GM18526 (cell line): ENCODE data around the gene BRME1.

Source experiments
- POLR2A ChIP-seq: IDR thresholded peaks from 3 replicates; pipeline ENCODE4 v1.6.1; 2011; ENCODE audit not compliant: insufficient read length; ENCODE audit errors: extremely low read depth

BRME1 gene

DNA sequence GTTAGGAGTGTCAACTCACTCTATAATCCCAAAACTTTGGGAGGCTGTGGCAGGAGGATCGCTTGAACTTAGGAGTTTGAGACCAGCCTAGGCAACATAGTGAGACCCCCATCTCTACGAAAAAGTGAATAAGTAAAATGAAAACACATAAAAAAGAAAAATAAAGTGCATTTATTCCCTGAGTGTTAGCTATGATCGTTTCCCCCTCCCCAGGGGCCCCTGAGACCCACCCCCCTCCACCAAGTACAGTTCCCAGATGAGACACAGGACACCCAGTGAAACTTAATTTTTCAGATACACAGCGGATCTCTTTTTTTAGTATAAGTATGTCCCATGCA, 57.6 kb downstream of the BRME1 start:
- no peak for TF ChIP-seq POLR2A

DNA sequence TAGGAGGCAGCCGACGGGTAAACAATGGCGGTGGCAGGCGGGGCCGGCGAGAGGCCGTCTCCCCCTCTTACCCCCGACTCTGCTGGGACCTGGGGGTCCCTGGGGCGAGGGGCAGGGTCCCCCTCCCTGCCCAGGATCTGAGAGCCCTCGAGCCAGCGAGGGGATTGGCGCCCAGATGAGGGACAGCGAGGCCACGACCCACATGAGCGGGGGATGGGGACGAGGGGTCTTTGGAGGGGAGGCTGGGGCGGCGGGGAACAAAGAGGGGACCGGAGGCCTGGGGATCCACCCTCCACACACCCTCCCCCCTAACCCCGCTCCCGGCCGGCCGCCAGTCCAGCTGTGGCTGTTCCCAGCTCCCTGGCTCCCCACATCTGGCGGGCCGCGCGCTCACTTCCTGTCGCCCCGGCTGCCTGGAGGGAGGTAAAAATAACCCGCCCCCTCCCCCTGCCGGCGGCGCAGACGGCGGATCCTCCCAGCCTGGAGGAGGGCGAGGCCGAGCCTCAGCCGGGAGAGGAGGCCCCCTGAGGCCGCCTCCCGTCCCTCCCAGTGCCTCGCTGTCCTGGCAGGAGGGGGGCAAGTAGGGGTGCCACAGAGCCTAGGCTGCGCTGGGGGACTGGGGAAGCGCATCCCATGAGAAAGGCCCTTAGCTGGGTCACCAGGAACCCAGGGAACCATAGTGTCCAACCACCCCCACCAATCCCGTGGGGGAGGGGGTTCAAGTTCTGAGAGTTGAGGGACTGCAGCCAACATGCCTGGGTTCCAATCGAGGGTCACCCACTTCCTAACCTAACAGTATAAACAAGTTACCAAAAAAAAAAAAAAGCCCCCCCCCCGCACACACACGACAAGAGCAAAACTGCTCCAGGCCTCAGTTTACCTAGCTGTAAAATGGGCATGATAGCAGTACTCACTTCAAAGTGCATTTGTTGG, 58.2 kb downstream of the BRME1 start:
- TF ChIP-seq POLR2A = no peak

DNA sequence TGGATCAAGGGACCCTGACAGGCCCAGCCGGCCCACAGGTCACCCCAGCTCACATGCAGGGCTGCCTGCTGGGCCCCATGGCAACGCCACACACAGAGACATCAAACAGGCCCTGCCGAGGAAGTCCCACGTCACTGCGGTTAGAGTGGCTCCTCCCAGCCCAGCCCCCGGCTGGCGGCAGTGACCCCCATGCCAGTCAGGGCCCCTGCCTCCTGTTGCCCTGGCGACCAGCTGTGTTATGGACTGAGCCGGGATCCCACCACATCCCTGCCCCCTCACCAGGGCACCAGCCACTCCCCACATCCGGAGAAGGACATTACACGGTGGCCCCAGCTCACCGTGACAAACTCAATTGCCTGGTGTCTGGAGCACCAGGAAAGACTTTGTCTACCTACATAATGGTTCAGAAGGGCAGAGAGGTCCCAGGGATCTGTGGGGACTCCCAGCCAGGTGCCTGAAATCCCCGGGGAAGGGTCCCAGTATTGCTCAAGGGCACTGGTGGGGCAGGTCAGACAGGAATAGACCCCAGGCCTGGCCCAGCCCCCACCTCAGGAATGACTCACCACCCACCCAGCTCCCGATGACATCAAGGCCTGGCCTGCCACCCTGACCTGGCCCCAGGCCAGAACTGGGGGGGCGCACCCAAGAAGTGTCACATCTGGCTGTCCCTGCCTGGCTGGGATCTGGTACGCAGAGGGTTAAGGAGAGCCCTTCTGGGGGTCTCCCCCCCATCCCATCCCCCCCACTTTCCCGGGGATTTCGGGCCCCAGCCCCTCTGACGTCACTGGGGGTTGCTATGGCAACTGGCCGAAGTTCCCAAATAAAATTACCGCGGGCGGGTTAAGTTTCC, 59.1 kb downstream of the BRME1 start:
- TF ChIP-seq POLR2A = no peak

DNA sequence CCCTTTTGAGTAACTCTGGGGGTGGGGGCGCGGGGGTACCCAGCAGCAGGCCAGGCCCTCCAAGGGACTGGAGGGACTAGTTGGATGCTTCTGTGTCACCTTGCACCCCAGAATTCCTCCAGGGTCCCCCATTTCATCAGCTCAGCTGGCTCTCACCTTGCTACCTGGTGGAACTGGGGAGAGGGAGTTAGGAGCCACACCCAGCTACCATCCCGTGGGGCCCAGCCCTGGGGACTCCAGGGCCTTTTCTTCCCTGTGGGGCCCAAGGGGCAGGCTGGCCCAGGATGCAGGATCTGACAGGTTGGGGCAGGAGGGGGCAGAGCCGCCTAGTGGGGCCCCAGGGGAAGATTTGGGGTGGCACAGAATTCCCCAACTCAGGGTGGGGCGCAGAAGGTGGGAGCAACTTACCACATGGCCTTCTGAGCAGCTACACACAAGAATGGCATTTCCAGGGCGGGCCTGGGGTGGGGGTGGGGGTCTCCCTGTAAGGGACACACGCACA, 61.7 kb downstream of the BRME1 start:
- no peak for TF ChIP-seq POLR2A

DNA sequence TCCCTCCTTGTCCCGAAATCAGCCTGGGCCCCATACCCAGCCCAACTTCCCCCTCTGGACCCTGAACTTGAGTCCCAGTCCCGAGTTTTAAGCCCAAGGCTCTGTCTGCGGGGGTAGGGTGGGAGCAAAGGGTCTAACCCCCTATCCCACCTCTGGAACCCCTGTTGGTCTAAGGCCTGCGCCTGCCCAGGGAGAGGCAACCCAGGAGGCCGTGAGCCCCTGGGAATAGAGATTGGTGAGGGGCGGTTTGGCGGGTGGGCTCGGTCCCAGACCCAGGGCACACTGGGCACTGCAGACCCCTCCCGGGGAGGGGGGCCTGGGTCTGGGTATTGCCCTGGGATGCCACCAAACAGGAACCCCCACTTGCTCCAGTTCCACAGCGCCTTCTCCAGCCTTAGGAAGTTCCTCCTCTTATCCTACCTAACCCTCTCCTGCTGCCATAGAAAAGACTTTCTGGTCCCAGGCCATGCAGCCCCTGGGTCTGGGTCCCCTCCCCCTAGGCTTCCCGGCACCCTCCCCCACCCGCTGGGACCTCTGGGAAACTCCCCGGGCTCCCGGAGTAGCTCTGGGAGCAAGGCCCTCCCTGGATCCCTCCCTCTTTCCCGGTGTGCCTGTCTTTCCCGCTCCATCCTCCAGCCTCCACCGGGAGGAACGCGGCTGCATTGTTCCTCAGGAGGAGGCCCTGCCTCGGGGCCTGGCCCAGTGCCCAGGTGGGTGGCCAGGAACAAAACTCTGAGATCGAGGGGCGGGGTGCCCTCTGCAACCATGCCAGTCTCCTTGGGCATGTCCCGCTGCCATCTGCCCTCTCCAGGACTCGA, 62.6 kb downstream of the BRME1 start:
- no peak for TF ChIP-seq POLR2A

DNA sequence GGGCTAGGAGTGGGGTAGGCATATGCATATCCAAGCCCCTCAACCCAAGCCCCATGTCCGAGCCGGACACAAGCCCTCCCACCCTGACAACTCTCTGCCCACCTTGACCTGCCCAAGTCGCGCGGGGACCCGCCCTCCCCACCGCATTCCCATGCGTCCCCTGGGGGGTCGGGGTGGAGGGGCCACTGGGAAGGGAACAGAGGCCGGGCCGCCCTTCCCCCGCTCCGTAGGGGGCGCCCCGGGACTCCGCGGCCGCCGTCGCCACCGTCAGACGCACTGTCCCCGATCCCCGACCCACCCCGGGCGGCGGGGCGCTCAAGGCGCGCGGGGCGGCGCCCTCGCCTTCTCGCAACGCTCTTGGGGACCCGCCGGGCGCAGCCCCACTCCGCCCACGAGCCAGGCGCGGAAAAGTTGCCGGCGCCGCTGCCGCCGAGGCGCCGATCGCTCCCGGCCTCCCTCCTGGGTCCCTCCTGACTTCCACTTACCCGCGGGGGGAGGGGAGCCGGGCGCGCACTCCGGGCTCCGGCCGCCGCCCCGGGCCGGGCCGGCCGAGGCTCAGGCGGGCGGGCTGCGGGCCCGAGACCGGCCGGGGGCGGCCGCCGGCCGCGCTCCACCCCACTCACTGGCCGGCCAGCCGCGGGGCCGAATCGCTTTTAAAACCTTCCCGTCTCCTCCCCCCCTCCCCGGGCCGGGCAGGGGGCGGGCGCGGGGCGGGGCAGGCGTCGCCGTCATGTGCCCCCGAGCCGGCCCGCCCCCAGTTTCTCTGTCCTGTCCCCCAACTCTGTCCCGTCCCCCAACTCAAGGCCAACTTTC, 63.4 kb downstream of the BRME1 start:
- TF ChIP-seq POLR2A = peak; percentile 88

DNA sequence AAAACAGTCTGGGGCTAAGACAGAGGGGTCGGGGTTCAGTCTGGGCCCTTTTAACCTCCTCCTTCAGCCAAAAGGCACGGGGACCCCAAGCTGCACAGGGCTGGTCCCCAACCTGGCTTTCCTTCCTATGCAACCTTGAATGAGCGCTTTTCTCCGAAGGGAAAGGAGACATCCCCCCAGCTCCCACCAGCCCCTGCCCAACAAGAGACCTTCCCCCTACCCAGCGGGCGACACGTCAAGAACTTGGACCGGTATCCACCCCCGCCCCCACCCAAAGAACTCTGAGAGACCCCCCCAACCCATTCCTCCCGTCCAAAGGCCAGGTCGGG, 64.0 kb downstream of the BRME1 start:
- no peak for TF ChIP-seq POLR2A

DNA sequence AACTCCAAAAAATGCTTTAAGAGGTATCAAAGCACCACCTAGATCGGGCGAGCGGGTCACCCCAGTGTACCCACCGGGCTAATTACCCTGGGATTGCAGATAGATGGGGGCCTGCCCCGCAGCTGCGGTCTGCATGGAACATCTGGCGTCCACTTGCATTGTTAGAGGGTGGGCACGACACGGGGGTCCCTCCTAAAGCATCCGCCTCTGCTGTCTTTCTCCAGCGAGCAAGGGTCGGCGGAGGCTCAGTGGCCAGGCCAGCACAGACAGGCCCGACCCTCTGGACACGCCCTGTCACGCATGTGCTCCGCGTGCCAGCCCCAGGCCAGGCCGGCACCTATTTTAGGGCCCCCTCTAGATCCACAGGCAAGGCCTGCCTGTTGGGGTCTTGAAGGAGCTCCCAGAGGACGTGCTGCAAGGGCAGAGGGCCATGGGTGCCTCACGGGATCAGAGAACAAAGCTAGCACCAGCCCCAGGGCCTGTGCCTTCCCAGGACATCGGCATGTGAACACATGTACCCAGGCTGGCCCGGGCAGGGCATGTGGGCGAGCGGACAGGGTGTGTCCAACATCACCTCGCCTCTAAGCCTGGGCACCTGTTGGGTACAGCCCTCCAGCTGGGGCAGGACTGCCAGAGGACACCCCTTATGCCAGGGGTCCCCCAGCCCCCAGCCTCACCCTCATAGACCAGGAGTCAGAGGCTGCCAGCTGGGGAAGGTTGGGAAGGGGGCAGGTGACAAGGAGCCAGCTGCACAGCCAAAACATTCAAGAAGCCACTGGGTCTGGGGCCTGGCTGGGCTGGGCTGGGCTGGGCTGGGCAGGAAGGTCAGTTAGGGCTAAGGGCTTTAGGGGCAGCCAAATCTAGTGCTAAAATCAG, 64.6 kb downstream of the BRME1 start:
- no peak for TF ChIP-seq POLR2A

DNA sequence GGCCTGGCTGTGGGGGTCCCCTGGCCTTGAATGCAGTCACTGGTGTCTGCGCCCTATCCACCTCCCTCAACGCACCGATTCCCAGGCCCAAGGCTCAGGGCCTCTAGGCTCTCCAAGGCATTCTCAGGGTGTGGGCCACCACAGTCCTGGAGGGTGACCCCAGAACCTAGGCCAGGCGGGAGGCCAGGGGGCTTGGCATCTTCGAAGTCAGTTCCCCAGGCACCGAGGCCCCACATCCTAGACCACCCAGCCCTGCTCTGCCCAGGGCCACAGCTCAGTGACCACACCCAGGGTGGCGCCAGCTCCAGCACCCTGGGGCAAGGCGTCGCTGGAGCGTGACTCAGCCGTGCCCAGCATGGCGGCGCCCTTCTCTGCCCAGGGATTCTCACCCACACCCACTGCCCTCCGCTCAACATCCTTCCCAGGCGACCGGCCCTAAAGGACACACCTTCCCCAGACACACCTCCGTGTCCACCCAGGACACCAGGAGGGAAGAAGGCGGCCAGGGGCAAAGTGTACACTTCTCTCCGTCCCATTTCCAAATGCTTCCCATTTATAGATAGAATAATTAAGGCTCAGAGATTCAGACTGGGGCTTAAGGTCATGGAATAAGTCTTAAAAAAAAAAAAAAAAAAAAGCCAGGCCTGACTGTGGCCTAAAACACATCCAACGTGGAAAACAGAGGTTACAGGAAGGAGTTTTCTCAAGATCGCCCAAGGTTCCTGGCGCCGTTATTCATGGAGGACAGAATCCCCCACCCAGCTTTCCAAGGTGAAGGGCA, 65.4 kb downstream of the BRME1 start:
- TF ChIP-seq POLR2A = no peak

DNA sequence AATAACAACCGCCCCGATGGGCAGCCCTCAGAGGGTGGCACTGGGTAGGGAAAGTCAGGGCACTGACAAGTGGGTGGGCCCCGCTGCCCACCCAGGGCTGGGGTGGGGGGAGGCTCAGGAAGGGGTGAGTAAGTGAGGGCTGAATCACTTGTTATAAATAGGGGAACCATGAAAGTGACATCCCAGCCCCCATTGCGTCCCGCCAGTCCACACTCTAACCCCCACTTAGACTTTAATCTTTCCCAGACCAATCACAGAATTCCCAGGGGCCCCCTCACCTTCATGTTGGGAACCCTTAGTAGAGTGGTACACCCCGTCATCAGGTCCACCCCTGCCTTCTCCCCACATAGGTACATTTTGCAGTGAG, 66.0 kb downstream of the BRME1 start:
- no peak for TF ChIP-seq POLR2A

DNA sequence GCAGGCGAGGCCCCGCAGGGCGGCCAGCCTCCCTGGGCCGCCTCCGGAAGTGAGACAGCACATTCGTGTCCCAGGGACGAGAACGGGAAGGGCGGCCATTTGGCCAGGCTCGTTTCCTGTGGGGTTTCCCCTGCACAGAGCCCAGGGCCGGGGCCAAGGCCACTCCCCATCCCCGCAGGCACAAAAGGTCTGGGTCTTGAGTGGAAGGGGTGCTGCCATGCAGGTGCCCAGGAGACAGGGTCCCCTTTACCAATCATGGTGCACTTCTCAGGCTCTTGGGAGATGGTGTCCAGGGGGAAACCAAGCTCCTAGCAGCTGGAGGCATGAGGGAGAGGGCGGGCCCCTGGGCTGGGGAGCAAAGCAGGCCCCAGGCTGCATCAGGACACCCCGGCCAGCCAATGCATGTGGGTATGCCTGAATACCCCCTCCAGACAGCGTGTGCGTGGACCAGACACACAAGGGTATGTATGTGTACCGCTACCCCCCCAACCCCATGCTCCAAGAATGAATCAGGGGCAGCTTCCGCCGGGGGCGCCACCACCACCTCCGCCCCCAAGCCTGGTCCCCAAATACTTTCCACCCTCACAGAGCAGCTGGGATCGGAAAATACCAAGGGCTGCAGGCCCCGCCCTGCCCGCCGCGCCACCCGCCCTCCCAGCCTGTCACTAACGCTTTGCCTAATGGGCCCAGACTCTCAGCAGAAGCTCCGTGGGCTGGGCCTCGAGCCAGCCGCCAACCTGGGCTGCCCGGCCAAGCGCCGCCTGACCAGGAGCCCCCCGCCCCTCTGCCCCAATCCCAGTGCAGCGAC, 66.6 kb downstream of the BRME1 start:
- peak; percentile 46 for TF ChIP-seq POLR2A
